Stimulated activated CD4-positive, alpha-beta T cell treated with anti-CD3 and anti-CD28 coated beads, Interleukin-15, amount 100 ng/mL, for 24 hours (primary cell): ENCODE measurements around the gene CDH18.

Source experiments
- DNase-seq: peaks from one replicate; pipeline ENCODE4 v3.0.0-alpha.2; 2020

CDH18 gene

DNA sequence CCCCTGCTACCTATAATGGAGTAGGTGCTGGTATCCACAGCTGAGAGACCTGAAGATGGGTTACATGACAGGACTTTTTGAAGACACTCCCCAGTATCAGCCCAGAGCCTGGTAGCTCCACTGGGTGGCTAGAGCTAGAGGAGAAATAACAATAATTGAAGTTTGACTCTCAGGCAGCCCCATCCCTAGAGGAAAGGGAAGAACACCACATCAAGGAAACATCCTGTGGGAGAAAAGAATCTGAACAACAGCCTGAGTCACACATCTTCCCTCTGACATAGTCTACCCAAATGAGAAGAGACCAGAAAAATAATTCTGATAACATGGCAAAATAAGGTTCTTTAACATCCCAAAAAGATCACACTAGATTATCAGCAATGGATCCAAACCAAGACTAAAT, 432.1 kb downstream of the CDH18 start:
- DNase-seq, result no peak

DNA sequence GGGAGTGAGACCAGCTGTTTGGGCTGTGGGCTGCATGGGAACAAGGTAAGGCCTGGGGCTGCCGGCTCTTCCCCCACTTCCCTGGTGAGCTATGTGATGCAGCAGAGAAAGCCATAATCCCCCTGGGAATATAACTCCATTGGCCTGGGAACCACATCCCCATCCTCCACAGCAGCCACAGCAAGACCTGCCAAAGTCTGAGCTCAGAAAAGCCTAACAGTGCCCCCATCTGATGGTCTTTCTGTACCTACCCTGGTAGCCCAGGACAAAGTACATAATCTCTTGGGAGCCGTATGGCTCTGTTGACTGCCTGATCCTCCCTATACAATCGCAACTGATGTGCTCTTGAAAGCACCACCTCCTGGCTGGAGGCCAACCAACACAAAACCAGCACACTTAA, 432.6 kb downstream of the CDH18 start:
- DNase-seq, result no peak

DNA sequence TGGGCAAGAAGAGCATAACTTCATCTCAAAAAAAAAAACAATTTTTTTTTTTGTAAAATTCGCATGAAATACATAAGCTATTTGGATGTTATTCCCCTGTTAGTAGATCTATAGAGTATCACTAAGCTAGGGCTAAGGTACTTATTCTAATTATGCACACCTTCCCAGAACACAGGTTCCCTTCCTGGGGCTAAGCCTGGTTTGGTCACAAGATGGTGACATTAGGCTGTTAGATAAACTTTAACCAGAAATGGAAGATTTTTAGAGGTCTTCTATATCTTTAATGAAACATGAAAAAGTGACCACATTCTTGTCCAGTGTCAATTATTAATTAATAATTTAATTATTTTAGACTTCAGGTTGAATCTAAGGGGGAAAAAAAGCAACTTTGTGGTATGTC, 433.5 kb downstream of the CDH18 start:
- no peak for DNase-seq

DNA sequence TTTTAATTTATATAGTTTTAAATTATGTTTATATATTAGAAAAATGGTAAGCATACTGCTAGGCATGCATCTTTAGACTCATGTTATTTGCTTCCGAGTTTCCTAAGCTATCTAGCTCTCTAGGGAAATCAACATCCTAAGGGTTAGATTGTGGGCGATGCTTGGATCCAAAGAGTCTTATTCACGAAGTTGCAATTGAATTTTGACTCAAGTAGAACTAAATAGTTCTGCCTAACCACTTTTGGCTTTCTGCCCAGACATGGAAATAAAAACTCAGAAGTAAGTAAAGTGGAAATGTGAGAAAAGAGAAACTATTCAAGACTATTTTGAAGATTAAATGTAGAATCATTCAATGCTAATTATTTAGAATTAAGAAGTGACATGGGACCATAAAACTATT, 440.4 kb downstream of the CDH18 start:
- DNase-seq, result no peak

DNA sequence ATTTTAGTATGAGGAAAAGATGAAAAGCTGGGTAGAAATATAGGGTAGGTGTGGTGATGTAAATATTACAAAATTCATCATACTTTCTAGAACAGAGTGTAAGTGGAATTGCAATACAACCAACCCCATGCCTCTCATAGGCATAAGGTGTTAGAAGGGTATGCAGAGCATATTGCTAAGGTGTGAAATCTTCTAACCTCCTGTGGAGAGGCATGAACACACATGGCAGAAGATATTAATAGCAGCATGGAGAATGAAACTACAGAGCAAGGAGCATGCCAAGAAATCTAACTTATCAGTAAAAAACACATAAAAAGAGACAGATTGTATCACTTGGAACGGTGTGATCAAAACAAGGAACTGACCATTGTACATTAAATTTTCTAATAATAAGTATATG, 441.5 kb downstream of the CDH18 start:
- DNase-seq, result no peak

DNA sequence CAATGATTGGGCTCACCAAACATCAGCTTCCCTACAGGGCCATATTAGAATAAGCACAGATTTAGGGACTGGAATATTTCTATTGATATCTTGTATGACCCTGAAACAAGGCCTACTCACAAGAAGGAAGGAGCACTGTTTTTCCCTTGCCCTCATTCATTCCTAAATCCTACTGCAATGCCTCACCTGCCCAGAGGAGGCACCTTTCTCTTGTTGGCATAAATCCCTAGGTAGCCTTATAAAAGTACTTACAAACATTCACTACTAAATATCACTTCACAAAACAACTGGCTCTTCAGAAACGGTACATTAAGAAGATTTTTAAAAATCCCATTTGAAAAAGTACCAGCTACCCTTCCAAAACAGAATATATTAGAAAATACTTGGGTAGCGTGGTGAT, 449.4 kb downstream of the CDH18 start:
- DNase-seq, result no peak

DNA sequence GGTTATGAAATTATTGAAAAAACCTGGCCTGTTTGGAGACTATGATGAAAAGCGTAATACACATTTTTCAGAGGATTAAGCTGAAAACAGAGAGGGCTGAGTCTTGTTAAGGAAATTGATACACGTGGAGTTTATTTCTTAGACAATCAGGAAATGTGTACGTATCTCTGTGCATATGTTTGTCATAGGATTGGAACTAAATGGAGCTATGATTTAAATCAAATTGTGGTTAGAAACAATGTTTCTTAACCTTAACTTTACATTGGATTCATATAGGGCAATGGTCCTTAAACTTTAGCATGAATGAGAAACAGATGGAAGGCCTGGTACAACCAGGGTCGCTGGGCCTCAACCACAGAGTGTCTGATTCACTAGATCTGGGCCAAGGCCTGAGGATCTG, 451.6 kb downstream of the CDH18 start:
- no peak for DNase-seq

DNA sequence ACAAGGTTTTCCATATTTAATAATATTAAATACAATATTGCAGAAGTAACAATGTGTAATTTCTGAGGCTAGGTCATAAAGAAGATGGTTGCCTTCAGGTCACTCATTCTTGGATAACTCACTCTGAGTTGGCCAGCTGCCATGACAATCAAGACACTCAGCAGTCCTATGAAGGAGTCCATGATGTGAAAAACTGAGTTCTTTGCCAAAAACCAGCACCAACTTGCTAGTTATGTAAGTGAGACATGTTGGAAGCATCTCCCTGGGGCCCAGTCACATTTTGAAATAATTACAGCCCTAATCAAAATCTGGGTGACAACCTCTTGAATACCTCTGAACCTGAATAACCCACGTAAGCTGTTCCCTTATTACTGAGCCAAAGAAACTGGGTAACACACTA, 453.2 kb downstream of the CDH18 start:
- DNase-seq, result no peak

DNA sequence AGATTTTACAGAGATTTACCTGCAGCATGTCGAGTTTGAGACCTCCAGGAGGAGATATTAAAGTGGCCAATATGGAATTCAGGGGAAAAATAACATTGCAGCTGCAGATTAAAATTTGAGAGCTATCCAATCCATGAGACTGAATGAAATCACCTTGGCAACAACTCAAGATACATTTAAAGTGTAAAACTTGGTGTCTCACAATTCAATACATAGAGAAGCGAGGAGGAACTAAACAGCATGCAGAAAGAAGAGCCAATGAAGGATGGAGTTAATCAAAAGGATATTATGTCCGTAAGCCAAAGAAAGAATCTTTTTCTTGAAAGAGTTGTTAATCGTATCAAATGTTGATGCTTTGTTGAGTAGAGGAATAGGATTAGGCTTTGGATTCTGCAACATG, 455.1 kb downstream of the CDH18 start:
- no peak for DNase-seq

DNA sequence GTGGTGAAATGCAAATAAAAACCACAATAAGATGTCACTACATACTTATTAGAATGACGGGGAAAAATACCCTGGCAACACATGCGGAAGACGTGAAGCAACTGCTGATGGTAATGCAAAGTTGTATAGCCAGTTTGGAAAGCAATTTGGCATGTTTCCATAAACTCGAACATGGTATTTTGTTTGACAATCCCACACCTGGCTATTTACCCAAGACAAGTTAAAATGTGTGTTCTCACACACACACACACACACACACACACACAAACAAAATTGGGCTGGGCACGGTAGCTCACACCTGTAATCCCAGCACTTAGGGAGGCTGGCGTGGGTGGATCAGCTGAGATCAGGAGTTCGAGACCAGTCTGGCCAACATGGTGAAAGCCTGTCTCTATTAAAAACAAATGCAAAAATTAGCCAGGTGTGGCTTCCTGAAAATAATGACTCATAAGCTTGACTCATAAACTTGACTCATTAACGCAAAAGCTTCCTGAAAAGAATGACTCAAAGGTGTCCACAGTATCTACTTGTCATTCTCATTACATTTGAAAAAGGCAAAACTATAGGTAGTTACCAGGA, 456.5 kb downstream of the CDH18 start:
- DNase-seq, result no peak

DNA sequence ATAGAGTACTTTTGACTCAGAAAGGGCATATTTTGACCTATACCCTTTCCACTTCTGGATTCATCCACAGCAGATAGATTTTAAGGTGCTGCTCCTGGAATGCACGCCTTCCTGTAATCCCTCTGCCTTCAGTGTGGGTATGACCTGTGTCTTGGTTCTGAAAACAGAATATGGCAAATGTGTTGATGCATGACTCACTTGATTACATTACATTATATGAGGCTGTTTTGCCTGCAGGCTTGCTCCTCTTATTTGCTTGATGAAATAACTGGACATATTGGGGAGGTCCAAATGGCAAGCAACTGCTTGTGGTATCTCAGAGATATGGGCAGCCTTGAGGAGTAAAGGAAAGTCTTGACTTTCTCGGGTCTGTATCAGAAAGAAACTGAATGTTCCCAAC, 468.6 kb downstream of the CDH18 start:
- DNase-seq, result no peak

DNA sequence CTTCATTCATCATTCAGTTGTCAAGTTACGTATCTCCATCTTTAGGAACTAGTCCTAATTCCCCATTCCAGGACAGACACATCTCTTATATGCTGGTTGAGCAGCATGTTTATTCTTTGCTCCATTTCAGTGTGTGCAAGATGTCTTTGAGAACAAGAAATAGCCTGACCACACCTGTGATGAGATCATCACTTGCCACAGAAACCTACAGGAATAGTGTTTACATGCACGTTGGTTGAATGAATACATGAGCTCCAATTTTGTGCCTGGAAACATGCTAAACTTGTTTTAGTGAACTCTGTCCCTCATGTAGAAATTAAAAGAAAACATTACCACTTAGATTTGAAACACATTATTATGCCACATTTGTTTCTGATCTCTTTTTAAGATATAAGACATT, 489.1 kb downstream of the CDH18 start:
- DNase-seq, result no peak

DNA sequence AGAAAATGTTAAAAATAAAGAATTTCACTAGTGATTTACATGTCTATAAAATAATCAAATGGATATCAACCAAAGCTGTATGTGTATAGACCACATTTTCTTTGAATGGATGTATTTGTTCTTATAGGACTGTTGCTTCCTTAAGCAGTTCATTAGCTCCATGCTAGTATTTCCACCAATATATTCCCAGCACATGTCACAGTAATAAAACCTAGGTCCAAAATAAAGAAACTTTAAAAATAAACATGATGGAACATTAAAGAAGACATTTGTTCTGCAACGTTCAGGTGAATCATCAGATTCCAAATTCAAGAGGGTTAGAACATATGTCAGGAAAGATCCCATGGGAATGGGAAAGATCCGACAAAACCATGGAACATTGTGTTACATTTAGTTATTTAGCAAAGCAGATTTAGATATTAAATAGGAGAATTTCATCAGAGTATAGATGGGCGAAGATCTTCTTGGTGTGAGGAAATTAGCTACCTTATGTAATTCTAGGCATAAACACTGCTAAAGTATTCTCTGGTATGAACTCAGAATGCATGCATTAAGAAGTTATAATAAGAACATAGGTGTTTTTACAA, 490.7 kb downstream of the CDH18 start:
- no peak for DNase-seq

DNA sequence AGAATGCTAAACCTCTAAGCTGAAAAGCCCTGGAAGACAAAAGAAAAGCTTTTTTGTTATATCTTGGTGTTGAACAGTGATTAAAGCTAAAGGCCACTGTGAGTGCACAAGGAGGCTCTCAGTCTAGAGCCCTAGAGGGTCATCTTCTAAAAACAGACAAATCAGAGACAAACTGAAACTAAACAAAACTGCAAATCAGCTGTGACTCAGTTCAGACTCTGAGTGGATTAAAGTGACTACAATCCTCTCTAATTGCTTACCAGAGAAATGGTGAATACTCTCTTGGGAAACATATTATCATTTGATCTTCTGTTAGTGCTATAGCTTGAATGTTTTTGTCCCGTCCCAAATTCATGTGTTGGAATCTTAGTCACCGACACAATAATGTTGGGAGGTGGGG, 491.9 kb downstream of the CDH18 start:
- no peak for DNase-seq

DNA sequence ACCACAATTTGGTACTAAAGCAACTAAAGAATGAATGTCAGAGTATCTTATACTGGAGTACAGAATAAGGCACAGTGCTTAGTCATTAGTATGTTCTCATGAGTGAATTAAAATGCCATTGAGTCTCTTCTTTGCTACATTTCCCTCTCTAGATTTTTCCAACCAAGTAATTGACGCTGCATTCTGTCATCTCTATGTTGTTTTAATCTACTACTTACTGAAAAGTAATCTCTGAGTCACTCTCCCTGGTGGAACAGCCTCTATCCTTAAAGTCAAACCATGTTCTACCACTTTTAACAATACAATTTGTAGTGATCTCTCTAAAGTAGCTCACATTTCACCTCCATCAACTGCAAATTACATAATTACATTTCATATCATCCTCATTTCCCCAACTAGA, 495.1 kb downstream of the CDH18 start:
- DNase-seq, result no peak

DNA sequence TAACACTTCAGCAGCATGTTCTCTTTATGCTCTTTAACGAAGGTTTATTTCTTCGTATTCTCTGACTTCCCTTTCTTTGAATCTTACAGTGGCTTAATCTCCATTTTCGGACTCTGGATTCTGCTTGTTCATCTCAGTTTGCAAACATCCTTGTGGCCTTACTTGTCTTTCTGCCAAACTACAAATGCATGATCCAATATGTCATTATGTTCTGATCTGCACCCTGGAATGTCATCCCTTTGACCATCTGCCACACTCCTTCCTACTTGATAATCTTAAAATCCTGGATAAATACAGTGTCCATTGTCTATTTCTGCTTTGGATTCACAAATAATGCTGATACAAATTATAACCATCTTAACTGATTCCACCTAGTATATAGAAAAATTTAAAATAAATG, 499.2 kb downstream of the CDH18 start:
- DNase-seq, result no peak

DNA sequence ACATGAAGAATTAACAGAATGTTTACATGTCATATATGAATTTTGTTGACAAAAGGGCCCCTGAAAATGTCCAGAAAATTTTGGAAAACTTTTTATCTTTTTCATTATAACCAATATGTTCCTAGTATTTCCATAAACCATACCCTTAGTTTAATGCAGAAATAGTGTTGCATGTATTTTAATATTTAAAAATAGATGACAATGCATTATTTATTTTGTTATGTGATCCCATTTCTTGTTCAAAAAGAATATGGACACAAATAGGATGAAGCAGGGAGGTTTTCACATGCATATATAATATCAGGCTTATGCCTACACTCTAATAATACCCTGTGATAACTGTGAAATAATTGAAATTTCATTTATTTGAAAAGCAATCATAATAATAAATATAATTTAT, 500.5 kb downstream of the CDH18 start:
- no peak for DNase-seq

DNA sequence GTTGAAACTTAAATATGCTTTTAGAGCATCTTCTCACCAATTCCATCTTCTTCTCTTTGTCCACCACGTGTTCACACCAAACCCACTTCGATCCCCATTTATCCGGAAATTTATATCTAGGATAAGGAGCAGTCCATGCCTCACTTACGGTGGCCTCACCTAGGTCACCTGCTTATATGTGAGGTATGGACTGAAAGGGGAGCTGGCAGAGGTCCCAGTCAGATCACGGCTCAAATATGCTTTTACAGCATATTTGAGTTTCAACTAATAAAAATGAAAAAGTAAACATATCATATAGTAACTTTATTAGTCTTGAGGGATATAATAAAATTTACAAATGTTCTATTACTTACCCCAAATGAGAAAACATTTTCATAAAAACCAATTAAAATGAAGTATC, 508.4 kb downstream of the CDH18 start:
- DNase-seq, result no peak

DNA sequence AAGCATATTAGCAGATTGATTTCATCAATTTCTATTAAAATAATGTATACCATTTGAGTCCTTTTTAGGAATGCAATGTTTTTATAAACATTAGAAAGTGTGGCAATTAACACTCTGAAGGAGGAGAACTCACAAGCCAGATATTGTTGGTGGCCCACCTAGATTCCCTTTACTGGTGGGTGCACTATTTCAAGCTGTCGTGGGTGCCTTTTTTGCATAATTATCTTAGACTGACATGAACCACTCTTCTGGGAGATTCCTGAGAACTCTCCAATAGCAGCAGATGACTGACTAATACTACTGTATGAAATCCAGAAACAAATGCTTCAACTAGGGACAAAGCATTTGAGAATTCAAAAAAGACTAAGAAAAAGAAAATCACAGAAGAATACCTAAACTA, 526.0 kb downstream of the CDH18 start:
- DNase-seq, result no peak

DNA sequence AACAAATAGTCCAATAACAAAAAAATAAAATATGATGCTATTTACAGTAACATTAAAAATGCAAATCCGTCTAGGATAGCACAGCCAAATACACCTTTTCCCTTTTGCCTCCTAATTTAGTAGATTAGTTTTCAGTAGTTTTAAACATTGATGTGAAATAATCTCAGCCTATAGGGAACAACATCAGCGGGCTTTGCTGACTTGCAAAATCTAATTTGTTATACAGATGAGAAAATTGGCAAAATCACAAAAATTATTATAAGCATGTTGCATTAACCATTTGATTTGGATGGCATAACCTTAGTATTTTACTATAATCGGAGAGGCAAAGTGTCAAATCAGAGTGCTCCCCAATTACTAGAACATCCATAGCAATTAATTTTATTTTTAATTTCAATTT, 563.5 kb downstream of the CDH18 start:
- DNase-seq, result no peak
